DND-41 (cell line): Measurements from ENCODE around the gene LRRC15.
A peak's percentile ranks its signal among the peaks of the same experiment; 100 is the strongest.

Experiments used
- ATAC-seq: fragments of 200-7000 bp; cut with Tn5 transposase; 3 replicates; pipeline ENCODE4 v1.9.1; 2021; ENCODE audit warnings: low read depth; ENCODE audit not compliant: insufficient read depth
- DNase-seq: peaks from one replicate; pipeline ENCODE4 v3.0.0-alpha.2; 2020
- H2AFZ ChIP-seq: 2 replicates; pipeline ENCODE4 v1.6.0; 2012; ENCODE audit warnings: low read depth, low read length
- H3K27ac ChIP-seq: 2 replicates; pipeline ENCODE4 v1.5.1; 2012; ENCODE audit warnings: low read length, inconsistent platforms
- H3K27me3 ChIP-seq: fragments of 200-600 bp; sonication (generic); 2 replicates; pipeline ENCODE4 v1.6.0; 2012; ENCODE audit warnings: low read length, mild to moderate bottlenecking, inconsistent platforms; ENCODE audit not compliant: insufficient read depth, poor library complexity
- H3K36me3 ChIP-seq: 2 replicates; pipeline ENCODE4 v1.5.1; 2012; ENCODE audit warnings: low read length, inconsistent platforms; ENCODE audit not compliant: insufficient read depth
- H3K4me1 ChIP-seq: 2 replicates; pipeline ENCODE4 v1.5.1; 2012; ENCODE audit warnings: mild to moderate bottlenecking, low read length; ENCODE audit not compliant: insufficient read depth
- H3K4me2 ChIP-seq: 2 replicates; pipeline ENCODE4 v1.6.0; 2012; ENCODE audit warnings: mild to moderate bottlenecking, moderate library complexity, low read length, inconsistent platforms; ENCODE audit not compliant: insufficient read depth
- H3K4me3 ChIP-seq, 2 experiments: fragments of 200-600 bp in 1 of 2; shearing (Covaris generic) in 1 of 2; 2 replicates each; pipeline ENCODE4 v1.5.1; 2012 to 2016; ENCODE audit warnings: inconsistent platforms in 2 of 2, low read length in 2 of 2, mild to moderate bottlenecking in 2 of 2, low read depth in 1 of 2, moderate library complexity in 1 of 2
- H3K79me2 ChIP-seq: 2 replicates; pipeline ENCODE4 v1.6.0; 2012; ENCODE audit warnings: low read length, inconsistent platforms; ENCODE audit not compliant: insufficient read depth
- H3K9ac ChIP-seq: 2 replicates; pipeline ENCODE4 v1.6.0; 2012; ENCODE audit warnings: low read depth, mild to moderate bottlenecking, inconsistent platforms, low read length, moderate library complexity
- H3K9me3 ChIP-seq: 2 replicates; pipeline ENCODE4 v1.5.1; 2012; ENCODE audit warnings: low read length, moderate library complexity, mild to moderate bottlenecking, inconsistent platforms; ENCODE audit not compliant: insufficient read depth, severe bottlenecking
- H4K20me1 ChIP-seq: 2 replicates; pipeline ENCODE4 v1.6.0; 2012; ENCODE audit warnings: low read length; ENCODE audit not compliant: insufficient read depth
- EZH2 ChIP-seq: IDR thresholded peaks from 3 replicates; pipeline ENCODE4 v1.6.1; 2012; ENCODE audit warnings: borderline replicate concordance, low read depth, mild to moderate bottlenecking, moderate library complexity, low read length, inconsistent platforms; ENCODE audit not compliant: severe bottlenecking
- TF ChIP-seq, protein P1 (sequence below): IDR thresholded peaks from 2 replicates; pipeline ENCODE4 v1.5.1; 2012; ENCODE audit warnings: borderline replicate concordance, low read length, moderate library complexity, mild to moderate bottlenecking; ENCODE audit not compliant: poor library complexity, severe bottlenecking; ENCODE audit errors: extremely low read depth

LRRC15 gene

DNA sequence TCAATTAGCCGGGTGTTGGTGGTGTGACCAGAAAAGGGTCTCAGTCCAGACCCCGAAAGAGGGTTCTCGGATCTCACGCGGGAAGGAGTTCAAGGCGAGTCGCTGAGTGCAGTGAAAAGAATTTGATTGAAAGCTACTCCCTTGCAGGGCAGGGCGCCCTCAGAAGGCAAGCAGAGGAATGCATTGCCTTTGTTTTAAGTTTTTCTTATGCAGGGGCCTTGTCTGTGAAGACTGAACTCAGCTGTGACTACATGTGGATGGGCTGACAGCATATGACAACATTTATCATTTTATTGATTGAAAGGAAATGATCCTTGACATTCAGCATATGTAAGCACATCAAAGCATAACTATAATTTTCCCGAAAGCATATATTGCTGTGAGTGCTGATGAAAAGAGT lies 30.2 kb downstream of the LRRC15 start:
- no peaks in the 10 kb centered on the region for H3K27me3 ChIP-seq
- H3K79me2 ChIP-seq, result no peaks in the 10 kb centered on the region
- H3K36me3 ChIP-seq, result no peaks in the 10 kb centered on the region
- no peaks in the 10 kb centered on the region for H3K9me3 ChIP-seq
- H3K4me2 ChIP-seq, result no peak overlapping the region
- no peak overlapping the region for H2AFZ ChIP-seq
- no peak overlapping the region for H3K9ac ChIP-seq
- H3K4me1 ChIP-seq, result no peaks in the 10 kb centered on the region
- no peak overlapping the region for H3K27ac ChIP-seq
- no peak for TF ChIP-seq EZH2
- TF ChIP-seq, protein P1, sequence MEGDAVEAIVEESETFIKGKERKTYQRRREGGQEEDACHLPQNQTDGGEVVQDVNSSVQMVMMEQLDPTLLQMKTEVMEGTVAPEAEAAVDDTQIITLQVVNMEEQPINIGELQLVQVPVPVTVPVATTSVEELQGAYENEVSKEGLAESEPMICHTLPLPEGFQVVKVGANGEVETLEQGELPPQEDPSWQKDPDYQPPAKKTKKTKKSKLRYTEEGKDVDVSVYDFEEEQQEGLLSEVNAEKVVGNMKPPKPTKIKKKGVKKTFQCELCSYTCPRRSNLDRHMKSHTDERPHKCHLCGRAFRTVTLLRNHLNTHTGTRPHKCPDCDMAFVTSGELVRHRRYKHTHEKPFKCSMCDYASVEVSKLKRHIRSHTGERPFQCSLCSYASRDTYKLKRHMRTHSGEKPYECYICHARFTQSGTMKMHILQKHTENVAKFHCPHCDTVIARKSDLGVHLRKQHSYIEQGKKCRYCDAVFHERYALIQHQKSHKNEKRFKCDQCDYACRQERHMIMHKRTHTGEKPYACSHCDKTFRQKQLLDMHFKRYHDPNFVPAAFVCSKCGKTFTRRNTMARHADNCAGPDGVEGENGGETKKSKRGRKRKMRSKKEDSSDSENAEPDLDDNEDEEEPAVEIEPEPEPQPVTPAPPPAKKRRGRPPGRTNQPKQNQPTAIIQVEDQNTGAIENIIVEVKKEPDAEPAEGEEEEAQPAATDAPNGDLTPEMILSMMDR, result peak; percentile 33
- no peaks in the 10 kb centered on the region for H4K20me1 ChIP-seq
- H3K4me3 ChIP-seq, result no peak overlapping the region
- no peak for DNase-seq
- ATAC-seq, result no peak

DNA sequence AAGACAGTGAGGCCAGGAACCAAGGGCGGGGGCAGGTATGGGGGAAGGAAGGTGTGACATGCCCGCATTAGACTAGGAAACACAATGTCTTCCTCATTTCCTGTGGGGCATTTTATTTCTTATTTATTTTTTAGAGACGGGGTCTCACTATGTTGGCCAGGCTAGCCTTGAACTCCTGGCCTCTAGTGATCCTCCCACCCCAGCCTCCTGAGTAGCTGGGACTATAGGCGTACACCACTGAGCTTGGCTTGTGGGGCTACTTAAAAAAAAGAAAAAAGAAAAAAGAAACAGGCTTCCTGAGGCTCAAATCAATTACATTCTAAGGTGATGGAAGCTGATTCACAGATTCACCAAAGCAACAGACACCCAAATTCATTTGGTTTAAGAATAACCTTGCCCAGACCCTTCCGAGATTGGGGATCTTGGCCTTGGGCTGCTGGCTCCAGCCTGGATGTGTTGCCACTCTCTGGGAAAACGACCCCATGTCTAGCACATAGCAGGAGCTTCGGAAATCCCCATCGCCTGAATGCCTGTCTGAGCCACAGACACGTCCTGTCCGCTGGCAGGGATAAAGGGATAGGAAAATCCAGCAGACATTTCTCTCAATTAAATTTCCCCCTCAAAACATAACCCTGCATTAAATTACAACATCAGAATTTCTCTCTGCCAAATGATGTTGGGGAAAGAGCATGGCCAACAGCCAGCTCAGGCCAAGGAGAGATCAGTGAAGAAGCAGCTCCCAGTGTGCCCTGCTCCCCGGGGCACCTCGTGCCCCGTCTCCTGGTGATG lies 31.4 kb downstream of the LRRC15 start:
- Histone ChIP-seq H2AFZ (no peak overlapping the region), H3K27me3 (peaks cover 4% of the 10 kb centered on the region), H3K4me2 (no peak overlapping the region), H3K27ac (no peak overlapping the region), H3K79me2 (no peaks in the 10 kb centered on the region), H3K4me3 (no peak overlapping the region), H3K9ac (no peak overlapping the region), H4K20me1 (no peaks in the 10 kb centered on the region), H3K9me3 (no peaks in the 10 kb centered on the region), H3K4me1 (peaks cover 9% of the 10 kb centered on the region), H3K36me3 (no peaks in the 10 kb centered on the region)
- ATAC-seq, result no peak
- DNase-seq, result no peak
- TF ChIP-seq, protein P1, result no peak
- no peak for TF ChIP-seq EZH2

DNA sequence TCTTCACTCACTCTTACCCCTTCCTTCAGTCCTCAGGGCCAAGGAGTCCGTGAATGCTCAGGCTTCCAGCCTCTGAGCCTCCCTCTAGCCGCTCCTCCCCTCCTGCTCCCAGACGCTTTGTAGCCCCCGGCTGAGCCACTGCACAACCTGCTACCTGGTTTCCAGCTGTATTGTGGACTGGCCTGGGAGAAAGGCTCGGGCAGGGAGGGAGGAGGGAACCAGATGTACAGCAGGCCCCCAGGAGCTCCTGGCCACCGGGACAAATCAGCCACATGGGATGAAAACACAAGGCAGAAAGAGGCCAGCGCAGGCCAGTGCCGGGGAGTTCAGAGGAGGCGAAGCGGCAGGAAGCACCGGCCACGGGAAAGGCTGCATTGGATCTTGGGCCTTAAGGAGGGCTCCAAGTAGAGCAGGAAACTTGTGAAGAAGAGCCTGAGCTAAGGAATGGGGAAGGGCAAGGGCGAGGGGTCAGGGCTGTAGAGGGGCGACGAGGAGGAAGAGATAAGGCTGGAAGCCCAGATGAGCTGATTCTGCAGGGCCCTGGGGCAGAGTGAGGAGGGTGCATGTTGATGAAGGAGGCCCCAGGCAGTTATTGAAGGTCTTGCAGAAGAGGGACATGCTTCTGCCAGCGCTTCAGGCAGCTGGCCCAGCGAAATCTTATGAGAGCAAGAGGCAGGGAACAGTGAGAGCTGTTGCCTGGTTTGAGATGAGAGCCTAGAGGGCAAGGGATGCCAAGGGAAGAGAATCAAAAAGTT lies 32.8 kb downstream of the LRRC15 start:
- H2AFZ ChIP-seq, result no peak overlapping the region
- no peak overlapping the region for H3K4me2 ChIP-seq
- H3K27ac ChIP-seq, result no peak overlapping the region
- no peaks in the 10 kb centered on the region for H3K9me3 ChIP-seq
- DNase-seq (no peak), ATAC-seq (no peak)
- H3K4me1 ChIP-seq, result peaks cover 9% of the 10 kb centered on the region
- 0 out of 2 replicates have a peak, but pooled peaks cover 3% of the 10 kb centered on the region for H4K20me1 ChIP-seq
- no peak overlapping the region for H3K9ac ChIP-seq
- peaks cover 18% of the 10 kb centered on the region for H3K27me3 ChIP-seq
- no peaks in the 10 kb centered on the region for H3K79me2 ChIP-seq
- no peak for TF ChIP-seq EZH2
- TF ChIP-seq, protein P1, result no peak
- no peaks in the 10 kb centered on the region for H3K36me3 ChIP-seq
- no peak overlapping the region for H3K4me3 ChIP-seq
